HepG2 (cell line): ENCODE data around the gene RAPGEFL1. TPM values are rescaled to one million over a fixed set of nuclear protein-coding genes. Genes with fewer than 3 reads are reported as not detected.

Source experiments
- AGO1 ChIP-seq: fragments of 200-400 bp; formaldehyde crosslinking; IDR thresholded peaks from 2 replicates; pipeline ENCODE4 v1.6.1; 2017; ENCODE audit warnings: mild to moderate bottlenecking, low read depth, low read length, moderate library complexity; ENCODE audit not compliant: poor library complexity, severe bottlenecking
- AGO2 ChIP-seq: fragments of 200-400 bp; formaldehyde crosslinking; optimal IDR thresholded peaks from 2 replicates; pipeline ENCODE3; 2017; ENCODE audit warnings: mild to moderate bottlenecking, low read depth, low read length, moderate library complexity
- ARID2 ChIP-seq: sonication (generic); formaldehyde crosslinking; IDR thresholded peaks from 2 replicates; pipeline ENCODE4 v1.8.1; 2022; ENCODE audit warnings: mild to moderate bottlenecking, missing genetic modification reagents, borderline replicate concordance
- ARNTL ChIP-seq: sonication (generic); formaldehyde crosslinking; IDR thresholded peaks from 2 replicates; pipeline ENCODE4 v1.4.0; 2020; ENCODE audit warnings: mild to moderate bottlenecking, missing genetic modification reagents
- CAMTA2 ChIP-seq: sonication (generic); formaldehyde crosslinking; IDR thresholded peaks from 2 replicates; pipeline ENCODE4 v1.4.0; 2020; ENCODE audit warnings: mild to moderate bottlenecking, missing genetic modification reagents, borderline replicate concordance
- CREM ChIP-seq, 2 experiments: sonication (generic) in 1 of 2; formaldehyde crosslinking in 1 of 2; IDR thresholded peaks; 2 replicates each; pipeline versions ENCODE4 v1.4.0 to v1.6.1; 2016 to 2020; ENCODE audit warnings: antibody characterized with exemption in 1 of 2, mild to moderate bottlenecking in 1 of 2, missing genetic modification reagents in 1 of 2
- FOSL2 ChIP-seq: sonication (generic); formaldehyde crosslinking; IDR thresholded peaks from 2 replicates; pipeline ENCODE4 v1.4.0; 2020; ENCODE audit warnings: missing genetic modification reagents
- HNF4A ChIP-seq: sonication (generic); formaldehyde crosslinking; IDR thresholded peaks from 2 replicates; pipeline ENCODE4 v1.4.0; 2020; ENCODE audit warnings: missing genetic modification reagents
- IKZF1 ChIP-seq: fragments of 450-650 bp; IDR thresholded peaks from 2 replicates; pipeline ENCODE4 v1.7.1; 2016
- KLF13 ChIP-seq: sonication (generic); formaldehyde crosslinking; IDR thresholded peaks from 2 replicates; pipeline ENCODE4 v1.4.0; 2020; ENCODE audit warnings: mild to moderate bottlenecking, missing genetic modification reagents
- MIER3 ChIP-seq: IDR thresholded peaks from 2 replicates; pipeline ENCODE4 v1.6.1; 2016; ENCODE audit warnings: missing compliant biosample characterization, borderline replicate concordance
- NFKBIZ ChIP-seq: IDR thresholded peaks from 2 replicates; pipeline ENCODE4 v1.6.1; 2018; ENCODE audit warnings: missing genetic modification reagents, missing compliant biosample characterization
- RAD21 ChIP-seq: fragments of 450-650 bp; formaldehyde crosslinking; IDR thresholded peaks from 2 replicates; pipeline ENCODE4 v1.5.0; 2020; ENCODE audit warnings: mild to moderate bottlenecking
- ZNF790 ChIP-seq: sonication (generic); formaldehyde crosslinking; IDR thresholded peaks from 2 replicates; pipeline ENCODE4 v1.8.0; 2022; ENCODE audit warnings: missing genetic modification reagents, mild to moderate bottlenecking, borderline replicate concordance
- ZNF879 ChIP-seq: sonication (generic); formaldehyde crosslinking; IDR thresholded peaks from 2 replicates; pipeline ENCODE4 v1.8.1; 2023; ENCODE audit warnings: missing genetic modification reagents
- ZSCAN22 ChIP-seq: sonication (generic); formaldehyde crosslinking; IDR thresholded peaks from 2 replicates; pipeline ENCODE4 v1.4.0; 2020; ENCODE audit warnings: mild to moderate bottlenecking, missing genetic modification reagents
- polyA plus RNA-seq, 8 experiments: library from polyadenylated mRNA; depleted of rRNA in 3 of 8; stranded (reverse) in 7 of 8; unstranded in 1 of 8; fragments of >200 nt; fragmentation: Illumina TruSeq in 4 of 8; extraction: Trizol in 4 of 8; gene quantifications; 2 replicates each; pipeline versions ENCODE4 v1.2.1 to v1.2.3, GENCODE V29; 2011 to 2016; ENCODE audit warnings: low read depth in 4 of 8, missing spikeins in 1 of 8, mixed read lengths in 1 of 8; ENCODE audit not compliant: insufficient read depth in 1 of 8
- total RNA-seq, 5 experiments: library from RNA; depleted of rRNA; stranded (reverse); fragments of >200 nt; fragmentation: Illumina TruSeq; extraction: Trizol; gene quantifications; 2 replicates each; pipeline ENCODE4 v1.2.3, GENCODE V29; 2016; ENCODE audit warnings: low read depth in 1 of 5
- TF ChIP-seq, protein P1 (sequence below): sonication (generic); formaldehyde crosslinking; IDR thresholded peaks from 2 replicates; pipeline ENCODE4 v1.4.0; 2020; ENCODE audit warnings: missing genetic modification reagents
- TF ChIP-seq, protein P2 (sequence below): sonication (generic); formaldehyde crosslinking; conservative IDR thresholded peaks from 2 replicates; pipeline ENCODE4 v1.4.0; 2020; ENCODE audit warnings: missing genetic modification reagents
- TF ChIP-seq, protein P3 (sequence below): sonication (generic); formaldehyde crosslinking; IDR thresholded peaks from 2 replicates; pipeline ENCODE4 v1.5.1; 2020; ENCODE audit warnings: missing genetic modification reagents, mild to moderate bottlenecking, borderline replicate concordance

Gene RAPGEFL1
- total and polyA plus RNA-seq, 2 of the 13 experiments (the other 11 are each of a cell fraction or from before 2014, with no cell fraction given): 4.5 to 7.8 TPM

DNA sequence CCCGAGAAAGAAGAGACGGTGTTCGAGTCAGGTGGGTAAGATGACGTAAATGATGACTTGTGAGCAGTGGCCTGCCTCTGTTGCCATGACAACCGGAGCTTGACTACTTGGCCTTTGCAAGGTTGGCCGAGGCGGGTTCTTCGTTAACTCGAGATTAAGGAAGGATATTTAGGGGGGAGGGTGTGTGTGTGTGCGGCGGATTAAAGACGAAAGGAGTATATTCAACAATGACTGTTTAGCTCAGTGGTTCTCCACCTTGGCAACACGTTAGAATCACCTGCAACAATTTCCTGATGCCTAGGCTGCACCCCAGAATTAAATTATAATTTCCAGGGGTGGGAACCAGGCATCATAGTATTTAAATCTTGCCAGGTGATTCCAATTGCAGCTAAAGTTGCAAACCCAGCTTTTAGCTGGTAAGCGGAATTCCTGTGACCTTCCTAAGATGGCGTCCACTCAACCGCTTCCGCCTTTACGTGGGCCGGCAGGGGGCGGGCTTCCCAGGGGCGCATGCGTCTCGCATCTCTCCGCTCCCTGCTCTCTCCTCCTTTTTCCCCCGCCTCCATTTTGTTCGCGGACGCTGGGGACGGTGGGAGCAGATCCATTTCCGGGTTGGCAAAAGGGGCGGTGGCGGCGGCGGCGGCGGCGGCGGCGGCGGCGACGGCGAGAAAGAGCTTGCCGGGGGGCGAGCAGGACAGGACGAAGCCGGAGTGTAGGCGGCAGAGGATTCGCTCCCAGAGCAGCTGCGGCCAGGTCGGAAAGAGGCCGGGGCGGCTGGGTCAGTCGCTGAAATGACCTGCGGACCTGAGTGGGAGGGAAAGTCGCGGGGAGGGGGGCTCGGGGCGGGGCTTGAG, 41.7 kb downstream of the RAPGEFL1 start, which contains the start of gene WIPF2 (continued):
- TF ChIP-seq ARID2 (CRISPR knock-in tag) (0 out of 2 replicates have a peak, but pooled peaks have one; percentile 27), CAMTA2 (no peak), ZNF790 (CRISPR knock-in tag) (peak; percentile 68; the same call in 1 of the 2 replicates), FOSL2 (CRISPR knock-in tag) (0 out of 2 replicates have a peak, but pooled peaks have one; percentile 46), AGO2 (peak; percentile 85), RAD21 (CRISPR knock-in tag) (no peak), CREM (IDR thresholded peaks at IDR 0.05) (peak; percentile 73), CREM (CRISPR knock-in tag; IDR thresholded peaks at IDR 0.05) (no peak), NFKBIZ (CRISPR knock-in tag) (no peak), ZSCAN22 (CRISPR knock-in tag) (no peak), AGO1 (peak; percentile 69), ARNTL (CRISPR knock-in tag) (peak; percentile 72), MIER3 (CRISPR knock-in tag) (peak; percentile 52; the same call in 1 of the 2 replicates), KLF13 (CRISPR knock-in tag) (no peak), IKZF1 (no peak), HNF4A (CRISPR knock-in tag) (peak; percentile 20; the same call in 1 of the 2 replicates), ZNF879 (CRISPR knock-in tag) (peak; percentile 81; the same call in 1 of the 2 replicates)
- TF ChIP-seq, protein P1, sequence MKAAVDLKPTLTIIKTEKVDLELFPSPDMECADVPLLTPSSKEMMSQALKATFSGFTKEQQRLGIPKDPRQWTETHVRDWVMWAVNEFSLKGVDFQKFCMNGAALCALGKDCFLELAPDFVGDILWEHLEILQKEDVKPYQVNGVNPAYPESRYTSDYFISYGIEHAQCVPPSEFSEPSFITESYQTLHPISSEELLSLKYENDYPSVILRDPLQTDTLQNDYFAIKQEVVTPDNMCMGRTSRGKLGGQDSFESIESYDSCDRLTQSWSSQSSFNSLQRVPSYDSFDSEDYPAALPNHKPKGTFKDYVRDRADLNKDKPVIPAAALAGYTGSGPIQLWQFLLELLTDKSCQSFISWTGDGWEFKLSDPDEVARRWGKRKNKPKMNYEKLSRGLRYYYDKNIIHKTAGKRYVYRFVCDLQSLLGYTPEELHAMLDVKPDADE (CRISPR knock-in tag): peak; percentile 18; the same call in 1 of the 2 replicates
- TF ChIP-seq, protein P2, sequence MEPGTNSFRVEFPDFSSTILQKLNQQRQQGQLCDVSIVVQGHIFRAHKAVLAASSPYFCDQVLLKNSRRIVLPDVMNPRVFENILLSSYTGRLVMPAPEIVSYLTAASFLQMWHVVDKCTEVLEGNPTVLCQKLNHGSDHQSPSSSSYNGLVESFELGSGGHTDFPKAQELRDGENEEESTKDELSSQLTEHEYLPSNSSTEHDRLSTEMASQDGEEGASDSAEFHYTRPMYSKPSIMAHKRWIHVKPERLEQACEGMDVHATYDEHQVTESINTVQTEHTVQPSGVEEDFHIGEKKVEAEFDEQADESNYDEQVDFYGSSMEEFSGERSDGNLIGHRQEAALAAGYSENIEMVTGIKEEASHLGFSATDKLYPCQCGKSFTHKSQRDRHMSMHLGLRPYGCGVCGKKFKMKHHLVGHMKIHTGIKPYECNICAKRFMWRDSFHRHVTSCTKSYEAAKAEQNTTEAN (CRISPR knock-in tag): no peak; the same call in 1 of the 2 replicates
- TF ChIP-seq, protein P3, sequence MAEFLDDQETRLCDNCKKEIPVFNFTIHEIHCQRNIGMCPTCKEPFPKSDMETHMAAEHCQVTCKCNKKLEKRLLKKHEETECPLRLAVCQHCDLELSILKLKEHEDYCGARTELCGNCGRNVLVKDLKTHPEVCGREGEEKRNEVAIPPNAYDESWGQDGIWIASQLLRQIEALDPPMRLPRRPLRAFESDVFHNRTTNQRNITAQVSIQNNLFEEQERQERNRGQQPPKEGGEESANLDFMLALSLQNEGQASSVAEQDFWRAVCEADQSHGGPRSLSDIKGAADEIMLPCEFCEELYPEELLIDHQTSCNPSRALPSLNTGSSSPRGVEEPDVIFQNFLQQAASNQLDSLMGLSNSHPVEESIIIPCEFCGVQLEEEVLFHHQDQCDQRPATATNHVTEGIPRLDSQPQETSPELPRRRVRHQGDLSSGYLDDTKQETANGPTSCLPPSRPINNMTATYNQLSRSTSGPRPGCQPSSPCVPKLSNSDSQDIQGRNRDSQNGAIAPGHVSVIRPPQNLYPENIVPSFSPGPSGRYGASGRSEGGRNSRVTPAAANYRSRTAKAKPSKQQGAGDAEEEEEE (CRISPR knock-in tag): 0 out of 2 replicates have a peak, but pooled peaks have one; percentile 50
